ENCODE results near the gene SPACA9.

Gene SPACA9

DNA sequence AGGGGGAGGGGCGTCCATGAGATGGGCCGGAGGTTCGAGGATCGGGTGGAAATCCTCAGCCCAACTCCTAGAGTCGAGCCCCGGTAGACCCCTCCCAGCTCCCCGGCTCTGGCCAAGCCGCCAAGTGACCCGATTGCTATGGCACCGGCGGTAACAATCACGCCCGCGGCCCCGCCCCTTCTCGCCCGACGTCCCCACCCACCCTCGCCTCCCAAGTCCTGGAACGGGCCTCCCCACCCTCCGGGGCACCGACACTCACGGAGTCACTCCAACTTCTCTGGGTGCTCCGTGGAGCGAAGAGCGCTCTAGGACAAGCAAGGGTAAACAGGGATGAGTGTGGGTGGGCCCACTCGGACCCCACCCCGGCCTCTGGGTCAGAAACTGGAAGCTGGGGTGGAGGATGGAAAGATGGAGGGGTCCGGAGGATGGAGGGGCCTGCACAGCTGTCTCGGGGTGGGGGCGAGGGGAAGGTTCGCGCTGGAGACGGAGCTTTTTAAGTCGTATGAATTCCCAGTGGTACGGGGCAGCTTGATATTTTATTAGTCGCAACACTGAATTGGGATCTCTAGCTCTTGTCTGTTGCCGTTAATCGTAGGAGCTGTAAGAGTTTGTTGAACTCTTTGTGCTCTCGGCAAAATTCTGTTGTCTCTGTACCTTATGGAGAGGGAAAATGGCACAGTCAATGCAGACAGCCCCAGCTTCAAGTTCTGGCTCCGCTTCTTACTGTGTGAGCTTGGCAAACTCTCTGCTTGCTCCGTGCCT, at the start of gene SPACA9:
TSS of gene SPACA9 (plus strand) at position 204 of the 762 bp plus-strand sequence. CDS start 5,050 bp downstream, outside the sequence.
- peak; percentile 63 for DNase-seq (ENCODE audit: low spot score)
- Histone ChIP-seq H3K27me3 (ENCODE audit: insufficient read depth, poor library complexity, severe bottlenecking) (no peaks in the 10 kb centered on the region), H3K36me3 (ENCODE audit: low read depth) (no peaks in the 10 kb centered on the region), H3K27ac (ENCODE audit: poor library complexity, severe bottlenecking) (peak within 1 kb of the TSS; percentile 7), H3K9me3 (ENCODE audit: severe bottlenecking) (no peaks in the 10 kb centered on the region), H3K4me3 (ENCODE audit: severe bottlenecking) (peak within 1 kb of the TSS; percentile 94), H3K4me1 (ENCODE audit: insufficient read depth, poor library complexity, severe bottlenecking) (no peaks in the 10 kb centered on the region)
- TF ChIP-seq, protein P1, sequence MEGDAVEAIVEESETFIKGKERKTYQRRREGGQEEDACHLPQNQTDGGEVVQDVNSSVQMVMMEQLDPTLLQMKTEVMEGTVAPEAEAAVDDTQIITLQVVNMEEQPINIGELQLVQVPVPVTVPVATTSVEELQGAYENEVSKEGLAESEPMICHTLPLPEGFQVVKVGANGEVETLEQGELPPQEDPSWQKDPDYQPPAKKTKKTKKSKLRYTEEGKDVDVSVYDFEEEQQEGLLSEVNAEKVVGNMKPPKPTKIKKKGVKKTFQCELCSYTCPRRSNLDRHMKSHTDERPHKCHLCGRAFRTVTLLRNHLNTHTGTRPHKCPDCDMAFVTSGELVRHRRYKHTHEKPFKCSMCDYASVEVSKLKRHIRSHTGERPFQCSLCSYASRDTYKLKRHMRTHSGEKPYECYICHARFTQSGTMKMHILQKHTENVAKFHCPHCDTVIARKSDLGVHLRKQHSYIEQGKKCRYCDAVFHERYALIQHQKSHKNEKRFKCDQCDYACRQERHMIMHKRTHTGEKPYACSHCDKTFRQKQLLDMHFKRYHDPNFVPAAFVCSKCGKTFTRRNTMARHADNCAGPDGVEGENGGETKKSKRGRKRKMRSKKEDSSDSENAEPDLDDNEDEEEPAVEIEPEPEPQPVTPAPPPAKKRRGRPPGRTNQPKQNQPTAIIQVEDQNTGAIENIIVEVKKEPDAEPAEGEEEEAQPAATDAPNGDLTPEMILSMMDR (IDR thresholded peaks at IDR 0.05; ENCODE audit: poor library complexity, severe bottlenecking), result no peak
- peak; percentile 51 for ATAC-seq (ENCODE audit: low read depth)

GRCh38 chr9:132832171-132832881, 46.4 kb upstream of the SPACA9 start:
- TF ChIP-seq, protein P1 (IDR thresholded peaks at IDR 0.05; ENCODE audit: poor library complexity, severe bottlenecking), result no peak
- peaks cover 4% of the 10 kb centered on the region for H3K27me3 ChIP-seq (ENCODE audit: insufficient read depth, poor library complexity, severe bottlenecking)
- DNase-seq (ENCODE audit: low spot score) (no peak), ATAC-seq (ENCODE audit: low read depth) (no peak)
- no peaks in the 10 kb centered on the region for H3K36me3 ChIP-seq (ENCODE audit: low read depth)
- H3K4me3 ChIP-seq (ENCODE audit: severe bottlenecking), result no peak overlapping the region
- H3K27ac ChIP-seq (ENCODE audit: poor library complexity, severe bottlenecking), result no peak overlapping the region
- no peaks in the 10 kb centered on the region for H3K4me1 ChIP-seq (ENCODE audit: insufficient read depth, poor library complexity, severe bottlenecking)
- H3K9me3 ChIP-seq (ENCODE audit: severe bottlenecking), result no peaks in the 10 kb centered on the region

GRCh38 chr9:132833550-132834121, 45.1 kb upstream of the SPACA9 start:
- TF ChIP-seq, protein P1 (IDR thresholded peaks at IDR 0.05; ENCODE audit: poor library complexity, severe bottlenecking), result no peak
- Histone ChIP-seq H3K36me3 (ENCODE audit: low read depth) (no peaks in the 10 kb centered on the region), H3K4me1 (ENCODE audit: insufficient read depth, poor library complexity, severe bottlenecking) (no peaks in the 10 kb centered on the region), H3K4me3 (ENCODE audit: severe bottlenecking) (no peak overlapping the region), H3K27ac (ENCODE audit: poor library complexity, severe bottlenecking) (no peak overlapping the region), H3K9me3 (ENCODE audit: severe bottlenecking) (no peaks in the 10 kb centered on the region), H3K27me3 (ENCODE audit: insufficient read depth, poor library complexity, severe bottlenecking) (peaks cover 4% of the 10 kb centered on the region)
- ATAC-seq (ENCODE audit: low read depth) (no peak), DNase-seq (ENCODE audit: low spot score) (no peak)

- ATAC-seq (ENCODE audit: low read depth), result peak; percentile 79
- Histone ChIP-seq H3K36me3 (ENCODE audit: low read depth) (no peaks in the 10 kb centered on the region), H3K27ac (ENCODE audit: poor library complexity, severe bottlenecking) (no peak overlapping the region), H3K4me3 (ENCODE audit: severe bottlenecking) (no peak overlapping the region), H3K9me3 (ENCODE audit: severe bottlenecking) (no peaks in the 10 kb centered on the region), H3K4me1 (ENCODE audit: insufficient read depth, poor library complexity, severe bottlenecking) (no peaks in the 10 kb centered on the region), H3K27me3 (ENCODE audit: insufficient read depth, poor library complexity, severe bottlenecking) (peaks cover 4% of the 10 kb centered on the region)
- TF ChIP-seq, protein P1 (IDR thresholded peaks at IDR 0.05; ENCODE audit: poor library complexity, severe bottlenecking), result no peak
- no peak for DNase-seq (ENCODE audit: low spot score)
Observed at GRCh38 chr9:132834343-132834742, 44.4 kb upstream of the SPACA9 start.
